Neural progenitor cell (in vitro differentiated cells): ENCODE measurements around the gene GCK. TPM values are rescaled to one million over a fixed set of nuclear protein-coding genes. Genes with fewer than 3 reads are reported as not detected.
"Not testable (repeated sequence)": the region's sequence is repeated elsewhere in the genome, so short reads cannot be mapped to it uniquely, and the experiment has no call there.

Experiments
- DNase-seq: peaks from one replicate; pipeline ENCODE4 v3.0.0-alpha.2; 2016; ENCODE audit warnings: low spot score
- H2AFZ ChIP-seq: fragments of 200-600 bp; sonication (generic); replicated peaks from 2 replicates; pipeline ENCODE4 v1.6.1; 2016; ENCODE audit warnings: antibody characterized with exemption
- H3F3A ChIP-seq: fragments of 200-600 bp; sonication (generic); 2 replicates; pipeline ENCODE4 v1.6.1; 2016; ENCODE audit warnings: antibody characterized with exemption, low read depth
- H3K27ac ChIP-seq: fragments of 200-600 bp; sonication (generic); 2 replicates; pipeline ENCODE4 v1.5.1; 2016; ENCODE audit warnings: mild to moderate bottlenecking
- H3K27me3 ChIP-seq: fragments of 200-600 bp; sonication (generic); 2 replicates; pipeline ENCODE4 v1.6.1; 2016; ENCODE audit warnings: mild to moderate bottlenecking, moderate library complexity
- H3K36me3 ChIP-seq: fragments of 200-600 bp; sonication (generic); 2 replicates; pipeline ENCODE4 v1.5.1; 2016
- H3K4me1 ChIP-seq: fragments of 200-600 bp; sonication (generic); 2 replicates; pipeline ENCODE4 v1.6.1; 2016; ENCODE audit warnings: mixed run types
- H3K4me2 ChIP-seq: fragments of 200-600 bp; sonication (generic); 2 replicates; pipeline ENCODE4 v1.6.1; 2016
- H3K4me3 ChIP-seq: fragments of 200-600 bp; sonication (generic); 2 replicates; pipeline ENCODE4 v1.5.1; 2016
- H3K79me2 ChIP-seq: fragments of 200-600 bp; sonication (generic); 2 replicates; pipeline ENCODE4 v1.6.1; 2016; ENCODE audit warnings: low read depth
- H3K9ac ChIP-seq: fragments of 200-600 bp; sonication (generic); 2 replicates; pipeline ENCODE4 v1.6.1; 2016
- H3K9me3 ChIP-seq: fragments of 200-600 bp; sonication (generic); 2 replicates; pipeline ENCODE4 v1.5.1; 2016; ENCODE audit warnings: low read depth
- H4K20me1 ChIP-seq: fragments of 200-600 bp; sonication (generic); 2 replicates; pipeline ENCODE4 v1.6.1; 2016; ENCODE audit warnings: low read depth
- H3K27ac Mint-ChIP-seq: 3 replicates; pipeline ENCODE4 v1.8.0; 2021; ENCODE audit warnings: mixed read lengths
- H3K27me3 Mint-ChIP-seq: 2 replicates; pipeline ENCODE4 v1.8.0; 2022; ENCODE audit warnings: low read depth, mild to moderate bottlenecking, inconsistent platforms, moderate library complexity, mixed read lengths; ENCODE audit not compliant: insufficient read depth
- H3K36me3 Mint-ChIP-seq: 3 replicates; pipeline ENCODE4 v1.8.0; 2021; ENCODE audit warnings: mixed read lengths
- H3K4me1 Mint-ChIP-seq: 3 replicates; pipeline ENCODE4 v1.8.0; 2021; ENCODE audit warnings: mixed read lengths
- H3K4me3 Mint-ChIP-seq: 3 replicates; pipeline ENCODE4 v1.8.0; 2021; ENCODE audit warnings: mild to moderate bottlenecking, moderate library complexity, mixed read lengths
- H3K9me3 Mint-ChIP-seq: 3 replicates; pipeline ENCODE4 v1.8.0; 2020; ENCODE audit warnings: mixed read lengths
- CTCF ChIP-seq: fragments of 200-600 bp; sonication (generic); IDR thresholded peaks from 2 replicates; pipeline ENCODE4 v1.5.1; 2017; ENCODE audit warnings: antibody characterized with exemption, mild to moderate bottlenecking
- EZH2 ChIP-seq: fragments of 200-600 bp; sonication (generic); IDR thresholded peaks from 2 replicates; pipeline ENCODE4 v1.6.1; 2017; ENCODE audit warnings: antibody characterized with exemption, mild to moderate bottlenecking, moderate library complexity
- EZH2phosphoT487 ChIP-seq: fragments of 200-600 bp; sonication (generic); IDR thresholded peaks from 2 replicates; pipeline ENCODE4 v1.6.1; 2017; ENCODE audit warnings: antibody characterized with exemption
- total RNA-seq: library from RNA; depleted of rRNA; stranded (reverse); fragments of >200 nt; gene quantifications from 2 replicates; pipeline ENCODE4 v1.2.3, GENCODE V29; 2015; ENCODE audit warnings: low replicate concordance

GCK gene
- total RNA-seq, 1 donor from 2014 or later, result not detected

GRCh38 chr7:44173911-44174693 lies 15.1 kb downstream of the GCK start:
- no peaks in the 10 kb centered on the region for H3F3A ChIP-seq
- no peaks in the 10 kb centered on the region for H4K20me1 ChIP-seq
- no peaks in the 10 kb centered on the region for H3K79me2 ChIP-seq
- peaks cover 6% of the 10 kb centered on the region for H3K27me3 ChIP-seq
- Mint-ChIP-seq H3K4me1 (peaks cover 25% of the 10 kb centered on the region), H3K27me3 (peaks cover 1% of the 10 kb centered on the region), H3K27ac (no peak overlapping the region), H3K9me3 (peaks cover 8% of the 10 kb centered on the region), H3K4me3 (no peak overlapping the region), H3K36me3 (no peaks in the 10 kb centered on the region)
- H3K36me3 ChIP-seq, result no peaks in the 10 kb centered on the region
- H3K4me1 ChIP-seq, result peaks cover 4% of the 10 kb centered on the region
- TF ChIP-seq EZH2phosphoT487 (no peak), CTCF (no peak), EZH2 (no peak)
- H3K4me3 ChIP-seq, result no peak overlapping the region
- H3K27ac ChIP-seq, result no peak overlapping the region
- no peak overlapping the region for H3K9ac ChIP-seq
- H3K4me2 ChIP-seq, result no peak overlapping the region
- no peaks in the 10 kb centered on the region for H3K9me3 ChIP-seq
- DNase-seq, result no peak
- H2AFZ ChIP-seq, result no peak overlapping the region

- H3K9me3 Mint-ChIP-seq, result peaks cover 8% of the 10 kb centered on the region
- no peak overlapping the region for H3K27ac Mint-ChIP-seq
- DNase-seq, result no peak
- H3K27me3 Mint-ChIP-seq, result peaks cover 3% of the 10 kb centered on the region
- no peaks in the 10 kb centered on the region for H3F3A ChIP-seq
- peaks cover 20% of the 10 kb centered on the region for H3K4me1 Mint-ChIP-seq
- no peak overlapping the region for H3K4me3 ChIP-seq
- no peaks in the 10 kb centered on the region for H3K36me3 ChIP-seq
- no peak for TF ChIP-seq EZH2
- TF ChIP-seq EZH2phosphoT487, result no peak
- no peak for TF ChIP-seq CTCF
- H3K9me3 ChIP-seq, result no peaks in the 10 kb centered on the region
- no peaks in the 10 kb centered on the region for H3K36me3 Mint-ChIP-seq
- H4K20me1 ChIP-seq, result no peaks in the 10 kb centered on the region
- H3K27me3 ChIP-seq, result peaks cover 6% of the 10 kb centered on the region
- H3K4me2 ChIP-seq, result no peak overlapping the region
- H2AFZ ChIP-seq, result no peak overlapping the region
- H3K4me1 ChIP-seq, result peaks cover 4% of the 10 kb centered on the region
- no peak overlapping the region for H3K9ac ChIP-seq
- no peak overlapping the region for H3K4me3 Mint-ChIP-seq
- no peaks in the 10 kb centered on the region for H3K79me2 ChIP-seq
- H3K27ac ChIP-seq, result no peak overlapping the region
Observed at GRCh38 chr7:44172803-44173424, 16.3 kb downstream of the GCK start.

DNA sequence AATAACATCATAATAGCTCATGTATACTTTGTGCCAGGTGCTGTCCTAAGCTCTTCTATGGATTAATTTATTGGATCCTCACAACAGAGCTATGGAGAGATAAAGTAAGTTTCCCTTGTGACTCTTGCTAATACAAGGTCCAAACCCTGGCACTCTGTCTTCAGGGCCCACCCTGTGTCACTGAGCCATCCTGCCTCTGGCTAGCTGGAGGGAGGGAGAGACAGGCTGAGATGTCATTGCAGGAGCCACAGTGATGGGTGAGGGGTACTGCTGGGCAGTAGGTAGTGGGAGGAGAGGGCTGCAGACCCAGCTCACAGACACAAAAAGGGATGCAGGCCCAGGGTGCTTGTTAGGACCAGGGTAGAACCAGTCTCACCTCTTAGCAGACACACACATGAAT lies 16.9 kb downstream of the GCK start:
- Mint-ChIP-seq H3K27me3 (peaks cover 3% of the 10 kb centered on the region), H3K4me3 (no peak overlapping the region), H3K27ac (no peak overlapping the region), H3K4me1 (peaks cover 15% of the 10 kb centered on the region), H3K9me3 (peaks cover 8% of the 10 kb centered on the region), H3K36me3 (no peaks in the 10 kb centered on the region)
- Histone ChIP-seq H3K9ac (no peak overlapping the region), H2AFZ (no peak overlapping the region), H3K27ac (no peak overlapping the region), H3K4me3 (no peak overlapping the region), H3K27me3 (peaks cover 6% of the 10 kb centered on the region), H3K4me1 (no peaks in the 10 kb centered on the region), H3K4me2 (no peak overlapping the region), H3F3A (no peaks in the 10 kb centered on the region), H3K36me3 (no peaks in the 10 kb centered on the region), H3K79me2 (no peaks in the 10 kb centered on the region), H3K9me3 (no peaks in the 10 kb centered on the region), H4K20me1 (no peaks in the 10 kb centered on the region)
- TF ChIP-seq CTCF (no peak), EZH2phosphoT487 (no peak), EZH2 (no peak)
- DNase-seq, result no peak

- H3K4me3 Mint-ChIP-seq, H3K27ac Mint-ChIP-seq, H3K4me1 ChIP-seq: not testable (repeated sequence)
Observed at GRCh38 chr7:44171901-44172300, 17.3 kb downstream of the GCK start.

More at GRCh38 chr7:44171901-44172300, 17.3 kb downstream of the GCK start:
- H3K4me2 ChIP-seq, H3K9me3 Mint-ChIP-seq, H3K79me2 ChIP-seq, H3K36me3 ChIP-seq, H3K4me3 ChIP-seq, H3K27me3 Mint-ChIP-seq, H3K36me3 Mint-ChIP-seq, H4K20me1 ChIP-seq, H3K27me3 ChIP-seq, DNase-seq, H2AFZ ChIP-seq, H3K27ac ChIP-seq, H3K9ac ChIP-seq, H3F3A ChIP-seq, H3K9me3 ChIP-seq: not testable (repeated sequence)
- H3K4me1 Mint-ChIP-seq, result peaks cover 11% of the 10 kb centered on the region
